ENCODE data around the gene CELSR1. TPM values are rescaled to one million over a fixed set of nuclear protein-coding genes. Genes with fewer than 3 reads are reported as not detected.

CELSR1 gene
- total RNA-seq, 1 donor from 2014 or later: 27.6 TPM

DNA sequence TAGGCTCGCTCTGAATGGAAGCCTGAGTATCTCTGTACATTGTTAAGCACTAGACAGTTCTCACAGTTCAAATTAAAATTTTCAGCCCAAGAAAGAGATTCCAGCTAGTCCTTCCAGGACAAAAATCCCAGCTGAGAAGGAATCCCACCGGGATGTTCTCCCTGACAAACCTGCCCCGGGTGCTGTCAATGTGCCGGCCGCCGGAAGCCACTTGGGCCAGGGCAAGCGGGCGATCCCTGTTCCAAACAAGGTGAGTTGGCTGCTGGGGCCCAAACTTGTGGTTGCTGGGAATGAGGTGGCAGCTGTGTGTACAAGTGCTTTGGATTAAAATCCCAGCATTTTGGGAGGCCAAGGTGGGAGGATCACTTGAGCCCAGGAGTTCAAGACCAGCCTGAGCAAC, 225.4 kb downstream of the CELSR1 start:
- peaks cover 6% of the 10 kb centered on the region for H3K36me3 ChIP-seq (ENCODE audit: insufficient read depth, low read length)
- no peaks in the 10 kb centered on the region for H3K36me3 Mint-ChIP-seq (ENCODE audit: low read depth, unreplicated experiment)
- FAIRE-seq: no peak

More for the DNA sequence above, 225.4 kb downstream of the CELSR1 start:
- no peak overlapping the region for H3K9ac ChIP-seq (ENCODE audit: low read length)
- H3K9me3 ChIP-seq (ENCODE audit: insufficient read depth, low read depth, low read length): no peaks in the 10 kb centered on the region
- Mint-ChIP-seq H3K9me3 (ENCODE audit: unreplicated experiment) (no peaks in the 10 kb centered on the region), H3K4me1 (ENCODE audit: low read depth, unreplicated experiment) (peaks cover 3% of the 10 kb centered on the region), H3K27me3 (ENCODE audit: low read depth, unreplicated experiment) (peaks cover 1% of the 10 kb centered on the region), H3K4me3 (ENCODE audit: unreplicated experiment) (no peak overlapping the region), H3K27ac (ENCODE audit: unreplicated experiment) (no peak overlapping the region)
- TF ChIP-seq EZH2 (IDR thresholded peaks at IDR 0.05; ENCODE audit: insufficient read depth, low read length): no peak
- TF ChIP-seq, protein P1, sequence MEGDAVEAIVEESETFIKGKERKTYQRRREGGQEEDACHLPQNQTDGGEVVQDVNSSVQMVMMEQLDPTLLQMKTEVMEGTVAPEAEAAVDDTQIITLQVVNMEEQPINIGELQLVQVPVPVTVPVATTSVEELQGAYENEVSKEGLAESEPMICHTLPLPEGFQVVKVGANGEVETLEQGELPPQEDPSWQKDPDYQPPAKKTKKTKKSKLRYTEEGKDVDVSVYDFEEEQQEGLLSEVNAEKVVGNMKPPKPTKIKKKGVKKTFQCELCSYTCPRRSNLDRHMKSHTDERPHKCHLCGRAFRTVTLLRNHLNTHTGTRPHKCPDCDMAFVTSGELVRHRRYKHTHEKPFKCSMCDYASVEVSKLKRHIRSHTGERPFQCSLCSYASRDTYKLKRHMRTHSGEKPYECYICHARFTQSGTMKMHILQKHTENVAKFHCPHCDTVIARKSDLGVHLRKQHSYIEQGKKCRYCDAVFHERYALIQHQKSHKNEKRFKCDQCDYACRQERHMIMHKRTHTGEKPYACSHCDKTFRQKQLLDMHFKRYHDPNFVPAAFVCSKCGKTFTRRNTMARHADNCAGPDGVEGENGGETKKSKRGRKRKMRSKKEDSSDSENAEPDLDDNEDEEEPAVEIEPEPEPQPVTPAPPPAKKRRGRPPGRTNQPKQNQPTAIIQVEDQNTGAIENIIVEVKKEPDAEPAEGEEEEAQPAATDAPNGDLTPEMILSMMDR (IDR thresholded peaks at IDR 0.05; ENCODE audit: insufficient read depth, low read depth, low read length): no peak
- no peaks in the 10 kb centered on the region for H3K27me3 ChIP-seq (ENCODE audit: insufficient read depth, low read length)
- peaks cover 44% of the 10 kb centered on the region for H3K79me2 ChIP-seq (ENCODE audit: insufficient read depth, low read length)
- H2AFZ ChIP-seq (ENCODE audit: low read depth, low read length): no peak overlapping the region
- peaks cover 9% of the 10 kb centered on the region for H4K20me1 ChIP-seq (ENCODE audit: insufficient read depth, low read length)
- no peak overlapping the region for H3K4me2 ChIP-seq (ENCODE audit: low read length)
- no peak overlapping the region for H3K27ac ChIP-seq (ENCODE audit: low read depth, low read length)
- no peaks in the 10 kb centered on the region for H3K4me1 ChIP-seq (ENCODE audit: insufficient read depth, low read length)
- no peak for DNase-seq (ENCODE audit: low read depth)
- no peak overlapping the region for H3K4me3 ChIP-seq (ENCODE audit: insufficient read depth, low read depth, low read length)

Other genes with a start within 250 kb of the CELSR1 start
- gene GTSE1, start 240.8 kb downstream of the CELSR1 start, total RNA-seq: 2.4 and 4.1 TPM in 2 replicates
- 29.6 and 33.4 TPM in 2 replicates for gene TRMU, start 201.9 kb downstream of the CELSR1 start, total RNA-seq
- gene GRAMD4, start 82.8 kb upstream of the CELSR1 start, total RNA-seq: 14.3 and 17.8 TPM in 2 replicates
- 18.8 and 23.2 TPM in 2 replicates for gene CERK, start 200.6 kb upstream of the CELSR1 start, total RNA-seq
- gene TBC1D22A, start 225.0 kb upstream of the CELSR1 start, total RNA-seq: 20.9 and 24.2 TPM in 2 replicates